GM19372 (cell line): Measurements from ENCODE around the gene SPAG9.
A peak's percentile ranks its signal among the peaks of the same experiment; 100 is the strongest.
"Not testable (repeated sequence)": the region's sequence is repeated elsewhere in the genome, so short reads cannot be mapped to it uniquely, and the experiment has no call there.

ENCODE experiments used
- ATAC-seq: cut with Tn5 transposase; IDR thresholded peaks from one replicate; pipeline ENCODE4 v1.9.1; 2021; ENCODE audit warnings: mild to moderate bottlenecking, low read depth, moderate library complexity; ENCODE audit not compliant: unreplicated experiment

SPAG9 gene

DNA sequence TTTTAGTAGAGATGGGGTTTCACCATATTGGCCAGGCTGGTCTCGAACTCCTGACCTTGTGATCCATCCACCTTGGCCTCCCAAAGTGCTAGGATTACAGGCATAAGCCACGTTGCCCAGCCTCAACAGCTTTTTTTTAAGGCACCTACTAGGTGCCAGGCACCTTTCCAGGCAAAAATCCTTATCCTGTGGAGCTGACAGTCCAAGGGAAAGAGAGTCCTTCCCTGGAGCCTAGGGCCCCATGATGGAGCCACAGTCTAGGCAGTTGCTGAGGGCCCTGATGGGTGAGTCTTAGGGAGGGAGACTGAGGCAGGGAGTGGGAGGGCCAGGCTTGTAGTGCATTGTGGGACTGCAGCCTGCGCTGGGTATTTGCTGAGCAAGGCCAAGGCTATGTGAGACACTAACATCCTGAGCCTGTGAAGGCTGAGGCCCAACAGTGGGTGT is 174.9 kb downstream of the SPAG9 start:
- ATAC-seq: no peak

DNA sequence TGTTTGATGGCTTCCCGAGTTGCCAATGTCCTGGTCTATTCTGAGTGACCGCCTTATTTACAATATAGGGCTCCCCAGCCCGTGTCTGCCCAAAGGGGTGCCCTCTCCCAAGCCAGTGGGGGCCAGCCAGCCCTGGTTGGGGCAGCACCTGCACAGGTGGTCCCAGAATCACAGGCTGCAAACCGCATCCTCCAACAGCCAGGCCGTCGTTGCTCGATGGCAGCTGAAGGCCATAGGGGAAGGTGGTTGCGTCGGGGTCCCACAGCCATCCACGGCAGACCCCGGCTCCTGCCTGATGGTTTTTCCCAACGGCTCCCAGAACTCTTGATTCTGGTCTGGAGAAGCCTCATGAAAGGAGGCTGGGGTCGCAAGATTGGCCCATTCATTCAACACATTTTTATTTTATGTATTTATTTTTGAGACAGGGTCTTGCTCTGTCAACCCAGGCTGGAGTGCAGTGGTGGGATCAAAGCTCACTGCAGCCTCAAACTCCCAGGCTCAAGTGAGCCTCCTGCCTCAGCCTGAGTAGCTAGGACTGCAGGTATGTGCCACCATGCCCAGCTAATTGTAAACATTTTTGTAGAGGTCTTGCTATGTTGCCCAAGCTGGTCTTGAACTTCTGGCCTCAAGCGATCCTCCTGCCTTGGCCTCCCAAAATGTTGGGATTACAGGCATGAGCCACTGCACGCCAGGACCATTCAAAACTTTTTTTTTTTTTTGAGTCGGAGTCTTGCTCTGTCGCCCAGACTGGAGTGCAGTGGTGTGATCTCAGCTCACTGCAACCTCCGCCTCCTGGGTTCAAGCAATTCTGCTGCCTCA is 175.6 kb downstream of the SPAG9 start:
- no peak for ATAC-seq

DNA sequence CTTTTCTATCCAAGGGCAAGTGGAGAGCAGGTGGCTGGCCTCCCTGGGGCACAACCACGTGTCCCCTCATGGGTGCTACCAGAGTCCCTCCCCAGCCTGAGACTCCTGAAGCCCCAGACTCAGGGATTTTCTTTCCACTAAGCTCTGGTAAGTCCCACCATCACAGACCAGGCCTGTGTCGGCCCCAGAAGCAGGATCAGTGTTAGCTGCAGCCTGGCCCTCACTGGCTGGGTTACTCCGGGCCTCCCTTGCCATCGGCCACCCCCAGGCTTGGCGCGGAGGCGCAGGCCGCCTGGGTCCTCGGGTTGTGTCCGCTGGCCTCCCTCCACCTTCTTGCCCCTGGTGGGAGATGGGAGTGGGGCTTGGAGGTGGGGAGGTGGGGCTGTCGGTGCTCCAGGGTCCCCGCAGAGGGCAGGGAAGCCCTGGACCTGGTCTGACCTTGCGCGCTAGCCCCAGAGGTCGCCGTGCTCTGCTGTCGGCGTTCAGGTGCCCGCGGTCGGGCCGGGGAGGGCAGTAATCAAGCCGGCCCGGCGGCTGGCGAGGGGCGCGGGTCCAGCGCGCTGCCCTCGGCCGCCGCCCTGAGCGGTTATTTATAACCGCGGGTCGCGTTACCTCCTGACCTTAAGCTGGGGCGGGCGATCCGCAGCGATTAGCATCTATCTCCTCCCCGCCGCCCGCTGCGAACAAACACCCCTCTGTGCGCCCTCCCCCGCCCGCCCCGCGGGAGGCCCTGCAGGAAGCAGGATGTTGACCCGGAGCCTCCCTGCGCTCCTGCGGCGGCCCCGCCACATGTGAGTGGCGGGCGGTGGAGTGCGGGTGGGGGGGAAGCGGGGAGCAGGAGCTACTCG is 176.4 kb downstream of the SPAG9 start:
- ATAC-seq: no peak

DNA sequence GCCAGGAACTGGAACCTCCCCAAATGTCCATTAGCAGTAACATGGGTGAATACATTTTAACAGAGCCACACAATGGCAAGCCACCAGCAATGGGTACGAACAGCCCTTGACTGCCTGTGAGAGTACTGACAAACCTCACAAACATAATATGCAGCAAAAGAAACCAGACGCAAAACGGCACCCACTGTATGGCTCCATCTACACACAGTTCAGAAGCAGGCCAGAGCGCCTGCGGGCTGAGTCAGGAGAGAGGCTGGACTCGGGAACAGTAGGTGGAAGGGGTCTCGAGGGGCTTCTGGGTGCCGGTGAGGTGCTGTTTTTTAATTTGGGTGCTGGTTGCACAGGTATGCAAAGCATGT is 177.1 kb downstream of the SPAG9 start:
- no peak for ATAC-seq

DNA sequence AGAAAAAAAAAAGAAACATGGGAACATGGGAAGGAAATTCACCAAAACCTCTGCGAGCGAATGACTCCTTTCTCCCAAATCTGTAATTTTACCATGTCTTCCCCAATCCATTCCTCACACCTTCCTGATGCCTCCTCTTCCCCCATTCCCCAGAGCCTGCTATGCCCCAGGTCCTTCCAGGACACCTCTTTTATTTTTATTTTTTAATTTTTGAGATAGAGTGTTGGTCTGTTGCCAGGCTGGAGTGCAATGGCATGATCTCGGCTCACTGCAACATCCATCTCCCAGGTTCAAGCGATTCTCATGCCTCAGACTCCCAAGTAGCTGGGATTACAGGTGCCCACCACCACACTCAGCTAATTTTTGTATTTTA is 179.0 kb downstream of the SPAG9 start:
- ATAC-seq: not testable (repeated sequence)

DNA sequence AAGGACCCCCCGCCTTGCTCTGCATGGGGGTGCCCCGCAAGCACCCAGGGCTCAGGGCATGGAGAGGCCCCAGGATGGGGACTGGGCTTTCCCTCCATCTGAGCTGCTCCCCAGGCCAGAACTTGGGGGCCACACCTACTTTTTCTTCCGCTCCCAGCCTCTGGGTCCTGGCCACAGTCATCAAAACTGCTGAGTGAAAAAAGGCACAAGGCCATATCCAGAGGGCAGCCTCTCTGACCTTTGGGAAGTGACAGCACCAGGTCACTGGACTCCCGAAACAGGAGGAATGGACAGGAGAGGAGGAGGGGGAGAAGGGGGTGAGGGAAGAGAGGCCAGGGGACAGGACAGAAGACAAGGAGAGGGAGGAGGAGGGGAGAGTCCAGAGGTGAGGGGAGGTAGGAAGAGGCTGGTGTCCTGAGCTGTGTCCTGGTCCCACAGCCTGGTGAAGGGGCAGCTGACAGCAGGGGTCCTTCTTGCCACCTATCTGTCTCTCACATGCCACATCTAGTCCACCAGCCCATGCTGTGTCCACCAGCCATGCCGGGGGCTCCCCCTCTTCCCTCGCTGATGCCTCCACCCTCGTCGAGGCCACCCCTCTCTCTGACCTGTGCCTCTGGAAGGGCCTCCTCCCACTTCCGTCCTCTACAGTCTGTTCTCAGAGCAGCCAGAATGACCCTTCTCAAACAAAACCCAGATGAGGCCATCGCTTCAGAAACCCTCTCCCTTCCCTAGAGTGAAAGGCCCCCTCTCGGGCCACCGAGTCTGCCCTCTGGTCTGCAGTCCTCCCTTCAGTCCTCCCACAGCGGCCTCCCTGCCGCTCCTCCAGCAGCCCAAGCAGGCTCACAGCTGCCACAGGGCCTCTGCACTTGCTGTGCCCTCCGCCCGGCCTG is 180.6 kb downstream of the SPAG9 start:
- no peak for ATAC-seq

DNA sequence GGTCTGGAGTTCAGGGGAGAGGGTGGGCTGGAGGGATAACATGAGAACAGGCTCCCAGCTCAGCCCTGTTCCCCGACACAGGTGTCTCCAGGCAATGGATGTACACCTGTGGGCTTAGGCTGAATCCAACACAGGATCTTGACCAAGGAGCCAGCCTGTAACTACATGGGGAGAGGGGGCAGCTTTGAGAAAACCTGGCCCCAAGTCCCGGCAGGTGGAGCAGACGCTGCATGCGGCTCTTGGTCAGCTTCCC is 181.2 kb downstream of the SPAG9 start:
- no peak for ATAC-seq

DNA sequence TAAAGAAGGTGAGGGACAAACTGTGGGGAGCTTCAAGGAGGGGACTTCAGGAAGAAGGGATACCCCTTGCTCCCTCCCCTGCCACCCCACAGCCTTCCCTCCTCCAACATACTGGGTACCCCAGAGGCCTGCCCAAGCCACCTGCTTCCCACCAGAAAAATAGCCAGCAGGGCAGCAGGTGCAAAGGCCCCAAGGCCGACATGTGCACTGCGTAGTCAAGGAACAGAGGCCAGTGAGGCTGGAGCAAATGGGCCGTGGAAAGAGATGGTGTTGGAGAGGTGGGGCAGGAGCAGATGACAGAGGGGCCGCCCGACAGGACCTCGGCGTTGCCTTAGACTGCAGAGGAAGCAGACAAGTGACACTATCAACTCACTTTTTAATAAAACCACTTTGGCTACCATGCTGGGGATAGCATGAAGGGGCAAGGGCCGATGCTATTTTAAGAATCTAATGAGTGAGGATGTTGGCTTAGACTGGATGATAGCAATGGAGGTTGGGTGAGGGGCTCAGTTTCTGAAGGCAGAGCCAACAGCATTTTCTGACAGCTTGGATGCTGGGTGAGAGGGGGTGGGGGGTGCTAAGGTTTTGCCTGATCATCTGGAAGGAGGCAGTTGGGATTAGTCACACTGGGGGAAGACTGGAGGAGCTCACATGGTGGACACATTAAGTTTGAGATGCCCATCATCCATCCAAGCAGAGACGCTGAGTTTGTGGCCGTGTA is 181.7 kb downstream of the SPAG9 start:
- ATAC-seq: no peak

DNA sequence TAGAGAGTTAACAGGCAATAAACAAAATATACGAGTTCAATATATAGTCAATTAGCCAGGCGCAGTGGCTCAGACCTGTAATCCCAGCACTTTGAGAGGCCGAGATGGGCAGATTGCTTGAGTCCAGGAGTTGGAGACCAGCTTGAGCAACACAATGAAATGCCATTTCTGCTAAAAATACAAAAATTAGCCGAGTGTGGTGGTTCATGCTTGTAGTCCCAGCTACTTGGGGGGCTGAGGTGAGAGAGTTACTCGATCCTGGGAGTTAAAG is 184.7 kb downstream of the SPAG9 start:
- no peak for ATAC-seq

DNA sequence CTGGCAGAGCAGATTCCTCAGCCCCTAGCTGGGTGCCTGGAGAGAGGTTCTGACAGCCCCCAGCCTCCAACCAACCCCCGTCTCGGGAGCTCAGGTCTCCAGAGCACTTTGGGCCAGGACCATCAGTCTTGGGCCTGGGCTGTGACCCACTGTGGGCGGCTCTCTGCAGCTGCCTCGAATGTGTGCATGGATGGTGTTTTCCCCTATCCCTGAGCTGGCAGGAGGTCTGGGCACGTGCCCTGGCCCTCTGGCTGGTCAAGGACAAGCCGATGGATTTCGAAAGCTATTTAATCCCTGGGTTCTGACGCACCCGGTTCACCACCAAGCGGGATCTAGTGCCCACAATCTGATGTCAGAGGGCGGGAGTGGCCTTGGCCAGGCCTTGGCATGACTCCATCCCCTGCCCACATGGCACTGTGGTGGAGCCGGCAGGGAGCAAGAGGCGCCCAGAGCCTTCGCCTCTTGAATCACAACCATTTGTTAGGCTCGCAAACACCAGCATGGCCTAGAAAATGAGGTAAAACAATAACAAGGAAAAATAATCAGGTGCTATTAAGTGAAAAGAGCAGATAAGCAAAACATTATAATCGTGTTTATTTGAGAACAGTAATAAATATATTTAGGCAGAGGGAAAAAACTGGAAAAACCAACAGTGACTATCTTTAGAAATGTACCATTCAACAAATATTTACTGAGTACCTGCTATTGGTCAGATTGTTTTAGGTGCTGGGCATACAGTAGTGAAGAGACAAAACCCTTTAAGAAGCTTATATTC is 185.3 kb downstream of the SPAG9 start:
- ATAC-seq: no peak

DNA sequence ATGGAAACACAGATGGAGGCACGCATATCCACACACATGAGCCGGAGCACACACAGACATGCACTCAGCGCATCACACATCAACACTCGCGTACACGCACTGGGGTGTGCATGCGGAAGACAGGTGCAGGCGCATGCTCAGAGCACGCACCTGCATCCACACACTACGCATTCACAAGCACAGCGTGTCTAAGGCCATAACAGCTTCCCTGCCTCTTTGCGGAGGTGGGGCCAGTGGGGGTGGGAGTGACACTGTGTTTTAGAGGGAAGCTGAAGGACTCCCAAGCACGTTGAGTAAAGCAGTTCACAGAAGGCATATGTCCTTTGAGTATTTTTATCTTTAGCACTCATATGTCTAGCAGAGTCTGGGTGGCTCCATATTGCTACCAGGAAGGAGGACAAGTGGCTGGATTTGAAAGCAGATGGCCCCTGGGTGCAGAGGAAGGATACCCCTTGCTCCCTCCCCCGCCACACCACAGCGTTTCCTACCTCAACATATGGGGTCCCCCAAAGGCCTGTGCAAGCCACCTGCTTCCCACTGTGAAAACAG is 185.9 kb downstream of the SPAG9 start:
- ATAC-seq: no peak

DNA sequence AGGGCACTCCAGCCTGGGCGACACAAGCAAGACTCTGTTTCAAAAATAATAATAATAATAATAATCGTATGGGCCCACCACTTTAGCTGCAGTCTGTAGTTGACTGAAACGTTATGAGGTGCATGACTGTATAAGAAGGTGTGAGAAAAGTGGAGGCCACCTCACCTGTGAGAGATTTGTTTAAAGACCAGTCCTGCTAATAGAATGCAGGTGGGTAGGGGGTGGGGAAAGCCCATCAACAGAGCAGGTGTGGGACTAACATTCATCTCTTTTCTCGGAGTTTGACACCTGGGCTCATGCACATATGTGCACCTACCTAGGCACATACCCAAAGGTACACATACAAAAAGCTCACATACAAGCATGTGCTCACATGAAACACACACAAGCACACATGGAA is 186.5 kb downstream of the SPAG9 start:
- no peak for ATAC-seq

DNA sequence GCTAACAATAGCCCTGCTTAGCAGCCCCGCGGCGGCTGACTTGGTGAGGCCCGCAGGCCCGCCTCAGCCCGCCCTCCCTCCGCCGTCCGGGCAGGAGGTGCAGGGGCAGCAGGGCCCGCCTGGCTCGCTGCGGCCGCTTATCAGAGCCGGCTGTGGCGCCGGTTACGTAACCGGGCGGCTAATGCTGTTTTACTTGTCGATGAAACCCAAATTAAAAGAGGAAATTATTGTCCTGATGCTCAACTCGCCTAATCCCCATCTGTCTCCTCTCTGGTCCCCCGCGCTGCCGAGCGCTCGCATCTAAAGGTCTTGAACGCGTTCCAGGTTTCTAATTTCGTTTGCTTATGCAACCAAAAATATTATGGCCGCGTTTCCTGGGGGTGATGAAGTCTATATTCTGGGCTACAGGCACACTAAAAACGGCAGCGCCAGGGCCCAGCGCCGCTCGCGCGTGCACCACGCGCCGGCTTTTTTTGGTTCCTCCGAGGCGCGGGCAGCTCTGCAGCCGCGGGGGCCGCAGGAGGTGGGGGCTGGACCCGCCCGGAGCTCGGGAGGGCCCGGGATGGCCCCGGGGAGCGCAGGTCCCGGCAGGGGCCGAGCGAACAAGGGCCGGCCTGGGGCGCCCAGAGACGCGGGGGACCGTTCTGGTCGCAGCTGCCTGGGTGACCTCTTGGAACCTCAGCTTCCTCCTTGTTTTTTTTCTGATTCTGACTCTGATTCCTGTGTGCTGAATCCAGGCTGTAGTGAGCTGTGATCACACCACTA is 189.3 kb downstream of the SPAG9 start:
- ATAC-seq: peak; percentile 54

DNA sequence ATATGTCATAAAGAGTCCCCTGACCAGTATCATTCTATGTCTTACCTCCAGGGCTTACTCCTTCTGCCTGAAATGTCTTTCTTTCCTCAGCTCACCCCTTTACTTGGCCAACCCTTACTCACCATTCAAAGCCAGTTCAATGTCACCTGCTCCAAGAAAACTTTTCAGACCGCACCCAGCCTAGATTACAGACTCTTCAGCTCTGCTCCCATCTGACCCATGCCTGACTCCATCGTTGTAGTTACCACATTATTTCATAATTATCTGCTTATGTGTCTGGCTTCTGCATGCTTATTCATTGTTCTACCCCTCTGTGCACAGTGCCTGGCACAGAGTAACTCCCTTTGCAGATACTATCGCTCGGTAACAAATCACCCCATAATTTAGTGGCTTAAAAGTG is 192.0 kb downstream of the SPAG9 start:
- ATAC-seq: no peak

DNA sequence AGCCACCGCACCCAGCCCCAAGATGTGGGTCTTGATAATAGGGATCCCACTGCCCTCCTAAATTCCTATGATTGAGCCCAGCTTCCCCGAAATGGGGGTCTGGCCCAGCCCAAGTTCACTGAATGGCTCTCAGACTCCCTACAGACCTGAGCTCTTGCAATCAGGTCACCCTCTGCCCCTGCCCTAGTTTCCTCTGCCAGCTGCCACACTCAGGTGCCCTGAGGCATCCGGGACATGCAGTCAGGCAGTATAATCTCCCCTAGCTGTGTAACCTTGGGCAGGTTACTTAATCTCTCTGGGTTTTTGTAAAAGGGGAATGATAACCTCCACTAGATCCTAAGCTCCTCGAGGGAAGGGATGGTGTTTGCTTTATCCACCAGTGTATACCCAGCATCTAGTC is 193.4 kb downstream of the SPAG9 start:
- no peak for ATAC-seq

DNA sequence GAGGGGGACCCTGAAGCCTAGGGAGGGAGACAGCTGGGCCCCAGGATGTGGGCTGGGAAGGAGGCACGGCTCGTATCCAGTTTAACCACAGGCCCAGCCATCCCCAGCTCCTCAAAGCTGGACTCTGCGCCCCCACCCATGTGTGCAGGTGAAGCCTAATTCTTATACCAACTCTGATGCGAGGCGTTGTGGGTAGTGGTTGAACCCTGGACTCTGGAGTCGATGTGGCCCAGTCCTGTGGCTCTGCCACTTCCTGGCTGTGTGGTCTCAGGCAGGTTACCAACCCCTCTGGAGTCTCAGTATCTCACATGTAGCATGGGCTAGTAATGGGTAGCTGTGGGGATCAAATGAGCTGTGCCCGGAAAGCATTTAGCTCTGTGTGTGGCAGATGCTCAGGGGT is 194.1 kb downstream of the SPAG9 start:
- no peak for ATAC-seq

DNA sequence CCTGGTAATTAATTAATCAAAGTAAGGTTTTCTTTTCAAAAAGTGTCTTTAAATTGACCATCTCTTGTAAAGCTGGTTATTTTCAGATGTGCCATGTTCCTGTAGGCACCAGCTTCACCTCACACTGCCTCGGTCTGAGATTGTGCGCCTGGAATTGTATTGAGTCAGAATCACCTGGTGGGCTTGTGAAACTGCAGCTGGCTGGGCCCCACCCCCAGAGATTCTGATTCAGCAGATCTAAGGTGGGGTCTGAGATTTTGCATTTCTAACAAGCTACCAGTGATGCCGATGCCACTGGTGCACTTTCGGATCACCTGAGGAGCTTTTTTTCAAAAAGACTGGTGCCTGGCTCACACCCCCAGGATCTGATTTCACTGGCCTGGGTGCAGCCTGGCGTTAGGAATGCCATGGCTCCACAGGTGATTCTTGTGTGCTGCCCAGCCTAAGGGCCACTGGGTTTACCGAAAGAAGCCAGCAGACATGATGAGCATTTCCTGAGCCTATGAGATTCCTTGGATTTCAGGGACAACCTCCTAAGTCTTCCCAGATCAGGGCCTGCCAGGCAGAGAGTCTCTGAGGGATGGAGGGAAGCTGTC is 195.3 kb downstream of the SPAG9 start:
- ATAC-seq: no peak

DNA sequence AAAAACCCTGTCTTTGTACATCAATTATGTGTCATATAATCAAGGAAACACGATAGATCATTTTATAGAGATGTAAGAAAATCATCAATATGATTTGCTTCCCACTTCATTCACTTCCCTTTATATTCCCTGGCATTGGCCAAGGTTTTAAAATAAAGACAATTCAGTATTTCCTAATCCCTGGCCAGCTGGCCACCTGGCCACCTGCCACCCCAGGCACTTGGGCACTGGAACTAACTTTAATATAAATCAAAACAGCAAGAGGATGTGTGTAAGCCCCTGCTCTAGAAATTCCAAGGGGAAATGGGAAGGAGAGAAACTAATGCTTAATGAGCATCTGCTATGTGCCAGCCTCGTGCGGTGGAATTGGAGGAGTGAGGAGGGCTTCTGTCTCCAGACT is 195.9 kb downstream of the SPAG9 start:
- no peak for ATAC-seq

DNA sequence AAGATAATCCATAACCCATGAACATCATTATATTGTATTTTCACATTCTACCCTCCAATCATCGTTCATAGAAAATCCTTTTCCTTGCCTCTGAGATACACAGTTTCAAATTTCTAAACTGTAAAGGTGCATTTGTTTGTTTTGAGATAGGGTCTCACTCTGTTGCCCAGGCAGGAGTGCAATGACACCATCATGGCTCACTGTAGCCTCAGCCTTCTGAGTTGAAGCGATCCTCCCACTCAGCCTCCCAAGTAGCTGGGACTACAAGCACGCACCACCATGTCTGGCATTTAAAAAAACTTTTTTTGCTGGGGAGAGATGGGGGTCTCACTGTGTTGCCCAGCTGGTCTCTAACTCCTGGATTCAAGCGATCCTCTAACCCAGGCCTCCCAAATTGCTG is 196.4 kb downstream of the SPAG9 start:
- ATAC-seq: no peak
